Type B pancreatic cell (in vitro differentiated cells): ENCODE data around the gene TEX44. TPM values are rescaled to one million over a fixed set of nuclear protein-coding genes. Genes with fewer than 3 reads are reported as not detected.

Experiments used
- DNase-seq: peaks from one replicate; pipeline ENCODE4 v3.0.0; 2021; ENCODE audit warnings: mixed read lengths; ENCODE audit not compliant: unreplicated experiment; ENCODE audit errors: extremely low spot score
- H3K27ac Mint-ChIP-seq: 2 replicates; pipeline ENCODE4 v1.8.0; 2021; ENCODE audit warnings: mild to moderate bottlenecking, mixed read lengths
- H3K27me3 Mint-ChIP-seq: 2 replicates; pipeline ENCODE4 v1.8.0; 2021; ENCODE audit warnings: mixed read lengths
- H3K36me3 Mint-ChIP-seq: 2 replicates; pipeline ENCODE4 v1.8.0; 2021; ENCODE audit warnings: mixed read lengths
- H3K4me1 Mint-ChIP-seq: one replicate; pipeline ENCODE4 v1.8.0; 2021; ENCODE audit warnings: mixed read lengths; ENCODE audit not compliant: unreplicated experiment
- H3K4me3 Mint-ChIP-seq: 2 replicates; pipeline ENCODE4 v1.8.0; 2021; ENCODE audit warnings: mild to moderate bottlenecking, mixed read lengths
- H3K9me3 Mint-ChIP-seq: 2 replicates; pipeline ENCODE4 v1.8.0; 2021; ENCODE audit warnings: mixed read lengths
- total RNA-seq: library from RNA; stranded (reverse); gene quantifications from 2 replicates; pipeline ENCODE4 v1.2.1, GENCODE V29; 2021; ENCODE audit warnings: low replicate concordance
- TF ChIP-seq, protein P1 (sequence below): fragments of 200-600 bp; sonication (generic); conservative IDR thresholded peaks from 2 replicates; pipeline ENCODE4 v1.5.0; 2021; ENCODE audit warnings: antibody characterized with exemption, mild to moderate bottlenecking

TEX44 gene
- total RNA-seq, 1 donor from 2014 or later = not detected

DNA sequence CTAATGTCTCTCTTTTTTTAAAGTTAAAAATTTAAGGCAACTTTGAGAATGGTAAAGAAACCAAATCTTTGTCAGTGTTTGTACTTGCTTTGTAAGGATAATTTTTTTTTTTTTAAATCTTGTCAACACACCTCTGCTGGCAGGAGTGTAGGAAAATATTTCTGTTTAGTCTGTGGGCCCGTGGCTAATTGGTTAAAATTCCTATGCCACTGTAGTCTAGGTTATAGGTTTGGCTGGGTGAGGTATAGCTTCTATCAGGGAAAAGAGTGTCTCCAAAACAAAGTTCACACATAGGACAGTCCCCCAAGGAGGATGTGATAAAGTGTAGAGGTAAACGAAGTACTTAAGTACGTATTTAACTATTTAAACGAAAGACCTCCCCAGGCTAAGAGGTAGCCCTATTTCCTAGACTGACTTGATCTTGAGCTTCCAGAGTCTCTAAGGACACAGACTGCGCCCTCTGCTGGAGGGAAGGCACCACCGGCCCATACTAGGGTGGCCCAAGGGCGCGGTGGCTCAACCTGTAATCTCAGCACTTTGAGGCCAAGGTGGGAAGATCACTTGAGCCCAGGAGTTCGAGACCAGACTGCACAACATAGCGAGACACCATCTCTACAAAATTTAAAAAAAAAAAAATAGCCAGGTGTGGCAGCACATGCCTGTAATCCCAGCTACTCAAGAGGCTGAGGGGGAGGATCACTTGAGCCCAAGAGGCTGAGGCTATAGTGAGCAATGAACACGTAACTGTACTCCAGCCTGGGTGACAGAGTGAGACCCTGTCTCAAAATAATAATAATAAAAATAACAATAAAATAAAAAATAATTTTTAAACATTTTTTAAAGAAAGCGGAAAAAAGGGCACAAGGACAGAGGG lies 8.9 kb downstream of the TEX44 start:
- no peaks in the 10 kb centered on the region for H3K36me3 Mint-ChIP-seq
- H3K27me3 Mint-ChIP-seq = no peaks in the 10 kb centered on the region
- peak overlapping the region; percentile 78 for H3K4me3 Mint-ChIP-seq
- TF ChIP-seq, protein P1, sequence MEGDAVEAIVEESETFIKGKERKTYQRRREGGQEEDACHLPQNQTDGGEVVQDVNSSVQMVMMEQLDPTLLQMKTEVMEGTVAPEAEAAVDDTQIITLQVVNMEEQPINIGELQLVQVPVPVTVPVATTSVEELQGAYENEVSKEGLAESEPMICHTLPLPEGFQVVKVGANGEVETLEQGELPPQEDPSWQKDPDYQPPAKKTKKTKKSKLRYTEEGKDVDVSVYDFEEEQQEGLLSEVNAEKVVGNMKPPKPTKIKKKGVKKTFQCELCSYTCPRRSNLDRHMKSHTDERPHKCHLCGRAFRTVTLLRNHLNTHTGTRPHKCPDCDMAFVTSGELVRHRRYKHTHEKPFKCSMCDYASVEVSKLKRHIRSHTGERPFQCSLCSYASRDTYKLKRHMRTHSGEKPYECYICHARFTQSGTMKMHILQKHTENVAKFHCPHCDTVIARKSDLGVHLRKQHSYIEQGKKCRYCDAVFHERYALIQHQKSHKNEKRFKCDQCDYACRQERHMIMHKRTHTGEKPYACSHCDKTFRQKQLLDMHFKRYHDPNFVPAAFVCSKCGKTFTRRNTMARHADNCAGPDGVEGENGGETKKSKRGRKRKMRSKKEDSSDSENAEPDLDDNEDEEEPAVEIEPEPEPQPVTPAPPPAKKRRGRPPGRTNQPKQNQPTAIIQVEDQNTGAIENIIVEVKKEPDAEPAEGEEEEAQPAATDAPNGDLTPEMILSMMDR = peak; percentile 97
- H3K4me1 Mint-ChIP-seq = peaks cover 25% of the 10 kb centered on the region
- no peaks in the 10 kb centered on the region for H3K9me3 Mint-ChIP-seq
- DNase-seq = peak; percentile 83
- peak overlapping the region; percentile 95 for H3K27ac Mint-ChIP-seq

DNA sequence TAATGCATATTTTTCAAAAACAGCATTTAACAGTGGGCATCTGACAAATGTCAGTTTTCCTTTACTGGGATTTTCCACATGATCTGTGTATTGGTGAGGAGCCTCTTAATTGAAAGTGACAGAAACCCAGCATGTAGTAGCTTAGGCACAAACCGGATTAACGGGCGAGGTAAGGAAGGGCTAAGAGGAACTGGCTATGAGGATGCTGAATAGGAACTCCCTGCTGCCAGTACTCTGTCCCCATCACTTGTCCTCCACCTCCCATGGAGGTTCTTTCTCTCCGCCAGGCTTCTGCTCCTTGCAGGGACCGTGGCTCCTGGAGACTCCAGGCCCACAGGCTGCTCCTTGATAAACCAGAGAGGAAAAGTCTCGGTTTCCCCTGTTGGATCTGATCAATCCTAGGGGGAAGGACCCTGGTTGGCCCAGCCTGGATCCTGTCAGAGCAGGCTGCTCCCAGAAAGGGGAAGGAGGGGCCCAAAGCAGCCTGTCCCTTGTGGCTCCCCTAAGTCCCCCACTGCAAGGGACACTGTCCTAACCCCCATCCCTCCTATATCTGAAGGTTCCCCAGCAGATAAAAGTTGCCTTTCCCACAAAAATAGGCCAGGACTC lies 10.3 kb downstream of the TEX44 start:
- no peaks in the 10 kb centered on the region for H3K9me3 Mint-ChIP-seq
- H3K4me1 Mint-ChIP-seq = peaks cover 25% of the 10 kb centered on the region
- no peaks in the 10 kb centered on the region for H3K36me3 Mint-ChIP-seq
- no peaks in the 10 kb centered on the region for H3K27me3 Mint-ChIP-seq
- H3K4me3 Mint-ChIP-seq = peak overlapping the region; percentile 59
- TF ChIP-seq, protein P1 = no peak
- H3K27ac Mint-ChIP-seq = peak overlapping the region; percentile 85
- DNase-seq = no peak

DNA sequence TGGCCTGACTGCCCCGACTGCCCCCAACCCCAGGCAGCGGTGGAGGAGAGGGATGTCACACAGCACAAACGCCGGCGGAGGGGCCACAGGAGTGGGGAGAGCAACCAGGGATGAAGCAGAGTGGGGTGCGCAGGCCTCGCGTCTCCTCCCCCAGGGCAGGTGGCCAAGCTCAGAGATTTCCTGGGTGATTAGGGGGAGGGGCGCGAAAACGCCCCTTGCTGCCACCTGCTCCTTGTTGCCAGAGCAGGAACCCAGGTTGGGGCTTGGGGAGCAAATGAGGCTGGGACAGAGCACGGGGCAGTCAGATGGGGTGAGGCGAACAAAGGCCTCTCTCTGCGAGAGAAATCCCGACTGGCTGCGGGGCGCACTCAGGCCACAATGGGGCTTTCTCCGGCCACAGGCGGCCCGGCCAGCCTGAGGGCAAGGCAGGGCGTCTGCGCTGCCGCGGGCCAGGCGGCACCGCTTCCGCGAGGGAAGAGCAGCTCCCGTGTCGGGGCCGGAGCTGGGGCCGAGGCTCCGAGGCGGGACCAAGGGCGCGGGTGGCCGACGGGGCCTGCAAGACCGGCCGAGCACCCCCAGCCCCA lies 11.5 kb downstream of the TEX44 start:
- Mint-ChIP-seq H3K9me3 (no peaks in the 10 kb centered on the region), H3K27me3 (no peaks in the 10 kb centered on the region), H3K4me1 (peaks cover 25% of the 10 kb centered on the region), H3K27ac (peak overlapping the region; percentile 92), H3K36me3 (no peaks in the 10 kb centered on the region), H3K4me3 (peak overlapping the region; percentile 59)
- no peak for DNase-seq
- TF ChIP-seq, protein P1 = no peak

DNA sequence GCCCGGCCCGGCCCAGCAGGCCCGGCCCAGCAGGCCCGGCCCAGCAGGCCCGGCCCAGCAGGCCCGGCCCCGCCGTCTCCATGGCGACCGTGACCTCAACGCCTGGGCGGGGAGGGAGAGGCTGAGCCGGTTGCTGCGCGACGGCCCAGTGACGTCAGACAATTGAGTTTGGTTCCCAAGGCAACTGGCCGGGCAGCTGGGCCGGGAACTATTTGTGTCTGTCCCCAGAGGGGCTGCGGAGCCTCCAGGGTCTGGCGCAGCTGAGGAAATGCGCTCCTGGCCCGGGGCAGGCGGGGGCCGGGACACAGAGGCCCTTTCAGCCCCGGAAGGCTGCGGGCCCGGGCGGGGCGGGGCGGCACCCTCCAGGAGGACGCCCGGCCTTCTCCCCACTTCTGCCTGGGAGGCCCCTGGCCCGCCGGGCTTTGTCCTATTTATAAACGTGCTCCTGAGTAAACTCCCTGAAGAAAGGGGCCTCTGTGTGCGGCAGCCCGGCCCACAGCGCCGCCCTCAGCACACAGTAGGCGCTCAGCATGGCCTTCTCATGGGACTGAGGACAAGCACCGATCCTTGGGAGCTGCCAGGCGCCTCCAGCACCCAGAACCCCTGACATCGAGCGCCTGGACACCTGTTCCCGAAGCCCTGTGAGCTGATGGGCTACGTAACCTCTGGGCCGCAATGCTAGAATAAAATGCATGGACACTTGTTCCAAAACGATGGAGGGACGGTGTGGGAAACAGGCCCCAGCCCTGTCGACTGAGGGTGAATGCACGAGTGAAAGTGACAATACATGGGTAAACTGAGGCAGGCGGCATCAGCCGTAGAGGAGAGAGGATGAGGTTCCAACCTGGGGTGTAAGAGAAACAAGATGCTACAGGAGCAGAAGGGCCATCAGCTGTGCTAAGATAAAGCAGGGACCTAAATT lies 12.3 kb downstream of the TEX44 start:
- Mint-ChIP-seq H3K27ac (peak overlapping the region; percentile 92), H3K27me3 (no peaks in the 10 kb centered on the region), H3K4me3 (peak overlapping the region; percentile 66), H3K4me1 (peaks cover 26% of the 10 kb centered on the region), H3K36me3 (no peaks in the 10 kb centered on the region), H3K9me3 (no peaks in the 10 kb centered on the region)
- TF ChIP-seq, protein P1 = no peak
- peak; percentile 98 for DNase-seq

DNA sequence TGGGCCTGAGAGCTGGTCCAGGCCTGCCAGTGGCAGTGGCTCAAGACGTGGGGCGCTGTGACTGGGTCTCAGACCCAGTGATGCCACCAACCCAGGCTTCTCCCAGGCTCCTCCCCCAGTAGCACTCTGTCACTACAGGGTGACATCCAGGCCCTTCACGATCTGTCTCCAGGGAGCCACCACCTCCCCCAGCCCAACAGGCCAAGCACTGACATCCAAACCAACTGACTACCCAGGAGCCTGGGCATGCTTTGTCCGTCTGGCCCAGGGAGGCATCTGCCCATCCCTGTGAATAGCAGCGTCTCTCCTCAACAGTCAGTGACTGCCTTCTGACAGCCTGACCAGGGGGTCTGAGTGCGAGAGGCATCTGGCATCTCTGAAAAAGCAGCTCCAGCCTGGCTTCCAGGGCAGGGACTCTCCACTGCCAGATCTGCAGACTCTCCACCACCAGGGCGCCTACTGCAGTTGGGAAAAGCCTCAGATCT lies 13.0 kb downstream of the TEX44 start:
- H3K27ac Mint-ChIP-seq = peak overlapping the region; percentile 92
- DNase-seq = no peak
- TF ChIP-seq, protein P1 = no peak
- peaks cover 32% of the 10 kb centered on the region for H3K4me1 Mint-ChIP-seq
- no peaks in the 10 kb centered on the region for H3K36me3 Mint-ChIP-seq
- H3K4me3 Mint-ChIP-seq = peak overlapping the region; percentile 41
- no peaks in the 10 kb centered on the region for H3K27me3 Mint-ChIP-seq
- H3K9me3 Mint-ChIP-seq = no peaks in the 10 kb centered on the region
